HG02571 (cell line): Measurements from ENCODE around the gene IKBKG.
"Not testable (repeated sequence)": the region's sequence is repeated elsewhere in the genome, so short reads cannot be mapped to it uniquely, and the experiment has no call there.

Experiments used
- ATAC-seq: cut with Tn5 transposase; IDR thresholded peaks from one replicate; pipeline ENCODE4 v1.9.1; 2021; ENCODE audit warnings: mild to moderate bottlenecking, moderate library complexity; ENCODE audit not compliant: unreplicated experiment

IKBKG gene

GRCh38 chrX:154552112-154552806 is 4.8 kb downstream of the IKBKG start:
- not testable (repeated sequence) for ATAC-seq

DNA sequence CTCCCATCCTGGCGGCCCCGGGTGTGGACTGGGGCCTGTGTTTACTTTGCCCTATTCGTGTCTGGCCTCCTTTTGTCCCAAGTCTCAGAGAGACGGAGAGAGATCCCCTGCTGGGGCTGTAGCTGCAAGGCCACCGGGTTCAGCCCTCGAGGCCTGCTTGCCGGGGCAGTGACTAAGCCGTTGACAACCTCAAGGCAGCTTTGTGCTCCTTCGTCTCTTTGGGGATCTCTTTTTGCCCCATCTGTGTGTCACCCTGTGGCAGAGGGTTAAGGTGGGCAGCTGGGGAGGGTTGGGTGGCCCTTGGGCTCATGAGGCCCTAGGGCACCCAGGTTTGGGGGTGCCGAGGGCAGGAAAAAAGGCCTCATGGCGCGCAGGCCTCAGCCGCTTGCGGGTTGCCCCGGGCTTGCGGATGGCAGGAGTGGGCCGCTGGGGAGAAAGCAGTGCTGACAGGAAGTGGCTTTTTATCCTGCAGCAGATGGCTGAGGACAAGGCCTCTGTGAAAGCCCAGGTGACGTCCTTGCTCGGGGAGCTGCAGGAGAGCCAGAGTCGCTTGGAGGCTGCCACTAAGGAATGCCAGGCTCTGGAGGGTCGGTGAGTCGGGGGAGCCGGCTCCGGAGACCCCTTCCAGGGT is 10.8 kb downstream of the IKBKG start:
- ATAC-seq: not testable (repeated sequence)

DNA sequence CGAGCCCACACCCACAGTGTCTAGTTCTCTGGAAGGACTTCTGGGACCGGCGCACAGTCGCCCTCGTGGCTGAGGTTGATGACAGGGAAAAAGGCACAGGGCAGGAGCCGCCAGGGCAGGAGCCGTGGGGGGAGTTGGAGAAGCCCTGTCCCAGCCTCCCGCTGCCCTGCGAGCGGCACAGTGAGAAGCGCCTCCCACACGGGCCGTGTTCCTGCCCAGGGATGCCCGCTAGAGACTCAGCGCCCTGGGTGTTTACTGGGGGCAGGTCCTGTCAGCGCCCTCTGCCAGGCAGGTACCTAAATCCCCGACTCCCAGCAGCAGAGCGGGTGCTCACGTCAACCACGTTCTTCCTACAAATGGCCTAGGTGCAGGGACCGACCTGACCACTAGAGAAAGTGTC is 11.5 kb downstream of the IKBKG start:
- not testable (repeated sequence) for ATAC-seq

DNA sequence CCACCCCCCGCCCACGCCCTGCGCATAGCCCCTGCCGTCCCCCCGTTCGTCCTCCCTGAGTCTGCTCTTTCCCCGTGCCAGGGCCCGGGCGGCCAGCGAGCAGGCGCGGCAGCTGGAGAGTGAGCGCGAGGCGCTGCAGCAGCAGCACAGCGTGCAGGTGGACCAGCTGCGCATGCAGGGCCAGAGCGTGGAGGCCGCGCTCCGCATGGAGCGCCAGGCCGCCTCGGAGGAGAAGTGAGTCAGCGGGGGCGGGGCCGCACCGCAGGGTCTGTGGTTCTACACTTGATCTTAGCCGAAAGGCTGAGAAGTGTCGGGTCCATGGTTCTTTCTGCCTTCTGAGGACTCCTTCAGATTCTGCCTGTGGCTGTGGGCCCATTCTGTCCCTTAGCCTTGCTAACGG is 12.9 kb downstream of the IKBKG start:
- ATAC-seq: not testable (repeated sequence)

DNA sequence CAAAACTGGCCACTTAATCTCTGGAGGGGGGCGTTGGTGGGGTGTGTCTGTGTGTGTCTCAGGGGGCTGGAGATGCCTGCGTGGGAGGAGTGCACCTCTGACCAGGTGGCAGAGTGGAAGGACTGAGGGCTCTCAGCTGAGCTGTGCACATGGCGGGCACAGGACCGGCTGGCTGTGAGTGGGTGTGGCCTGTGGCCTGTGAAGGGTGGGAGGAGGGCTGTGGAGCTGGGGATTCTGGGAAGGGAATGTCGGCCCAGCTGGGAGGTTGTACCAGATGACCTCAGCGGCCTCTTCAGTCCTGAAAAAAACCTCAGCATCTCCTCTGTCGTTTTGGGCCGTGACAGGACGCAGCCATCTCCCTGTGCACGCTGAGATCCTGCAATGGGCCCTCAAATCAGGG is 14.9 kb downstream of the IKBKG start:
- ATAC-seq: not testable (repeated sequence)

- ATAC-seq: not testable (repeated sequence)
These were observed 22.9 kb downstream of the IKBKG start for GRCh38 chrX:154570361-154570760.

GRCh38 chrX:154573061-154573460 is 25.6 kb downstream of the IKBKG start:
- not testable (repeated sequence) for ATAC-seq

DNA sequence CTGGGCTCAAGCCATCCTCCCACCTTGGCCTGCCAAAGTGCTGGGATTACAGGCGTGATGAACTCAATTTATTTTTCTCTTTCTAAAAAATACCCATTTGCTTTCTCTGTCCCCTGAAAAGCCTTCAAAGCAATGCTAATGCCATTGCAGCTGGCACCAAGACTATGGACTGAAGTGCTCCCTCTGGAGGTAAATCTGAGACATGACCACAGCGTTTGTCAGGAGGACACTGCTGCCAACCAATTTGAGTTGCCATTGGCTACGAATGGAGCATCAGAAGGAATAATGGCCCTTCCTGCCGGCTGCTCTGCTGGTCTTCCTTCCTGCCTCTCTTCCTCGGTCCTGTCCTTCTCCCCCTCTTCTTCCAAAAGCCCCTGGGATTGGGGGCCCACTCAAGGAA is 27.7 kb downstream of the IKBKG start:
- not testable (repeated sequence) for ATAC-seq

- ATAC-seq: not testable (repeated sequence)
These were observed 35.6 kb downstream of the IKBKG start for GRCh38 chrX:154582994-154583393.

DNA sequence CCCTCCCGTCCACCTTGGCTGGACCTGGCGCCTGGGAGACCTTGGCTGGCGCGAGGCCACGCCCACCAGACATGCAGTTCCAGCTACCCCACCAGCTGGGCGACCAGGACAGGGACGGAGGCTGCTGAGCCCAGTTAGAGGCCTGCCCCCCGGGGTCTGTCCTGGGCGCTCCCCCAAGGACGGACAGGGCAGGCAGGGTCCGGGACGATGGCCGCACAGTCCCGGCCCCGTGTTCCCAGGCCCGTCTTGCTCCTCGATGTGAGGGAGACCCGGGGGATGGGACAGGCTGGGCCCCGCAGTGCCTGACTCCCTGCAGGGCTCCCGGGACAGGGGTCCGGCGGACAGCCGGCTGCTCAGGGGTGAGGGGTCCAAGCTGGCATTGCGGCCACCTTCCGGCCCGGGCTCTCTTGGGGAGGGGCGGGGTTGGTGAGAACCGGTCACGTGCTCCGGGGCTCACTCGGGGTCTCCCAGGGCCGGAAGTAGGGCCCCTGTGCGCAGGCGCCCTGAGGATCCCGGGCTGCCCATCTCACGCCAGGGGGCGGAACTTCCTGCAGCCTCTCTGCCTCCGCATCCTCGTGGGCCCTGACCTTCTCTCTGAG is 37.3 kb downstream of the IKBKG start, which contains the start of gene CTAG1A:
TSS of gene CTAG1A (plus strand) at position 549 of the 599 bp plus-strand sequence. CDS start 74 bp downstream, outside the sequence.
- ATAC-seq: not testable (repeated sequence)

- ATAC-seq: not testable (repeated sequence)
These were observed 43.0 kb downstream of the IKBKG start for GRCh38 chrX:154590415-154590814.

DNA sequence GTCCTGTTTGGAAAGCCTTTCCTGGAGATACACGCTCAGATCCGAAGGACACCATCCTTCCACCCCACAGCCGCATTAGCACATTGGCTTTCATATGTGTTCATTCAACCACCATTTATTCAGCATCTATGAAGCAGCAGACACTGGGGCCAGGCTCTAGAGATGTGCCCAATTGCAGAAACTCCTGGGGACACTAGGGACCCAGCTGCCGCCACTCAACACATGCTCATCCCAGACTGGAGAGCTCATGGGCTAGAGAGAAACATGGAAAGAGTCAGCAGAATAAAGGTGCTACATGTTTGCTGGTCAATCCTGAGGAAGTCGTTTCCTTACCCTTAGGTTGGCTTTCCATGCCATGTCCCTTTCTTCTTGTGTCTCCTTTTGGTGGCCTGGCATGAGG is 45.1 kb downstream of the IKBKG start:
- no peak for ATAC-seq

DNA sequence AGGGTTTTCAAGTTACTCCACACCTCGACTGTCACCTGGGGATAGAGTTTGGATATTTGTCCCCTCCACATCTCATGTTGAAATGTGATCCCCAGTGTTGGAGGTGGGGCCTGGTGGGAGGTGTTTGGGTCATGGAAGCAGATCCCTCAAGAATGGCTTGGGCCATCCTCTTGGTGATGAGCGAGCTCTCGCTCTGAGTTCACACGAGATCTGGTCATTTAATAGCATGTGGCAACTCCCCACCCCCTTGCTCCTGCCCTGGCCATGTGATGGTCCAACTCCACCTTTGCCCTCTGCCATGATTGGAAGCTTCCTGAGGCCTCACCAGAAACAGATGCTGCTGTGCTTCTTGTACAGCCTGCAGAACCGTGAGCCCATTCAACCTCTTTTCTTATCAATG is 45.8 kb downstream of the IKBKG start:
- no peak for ATAC-seq

DNA sequence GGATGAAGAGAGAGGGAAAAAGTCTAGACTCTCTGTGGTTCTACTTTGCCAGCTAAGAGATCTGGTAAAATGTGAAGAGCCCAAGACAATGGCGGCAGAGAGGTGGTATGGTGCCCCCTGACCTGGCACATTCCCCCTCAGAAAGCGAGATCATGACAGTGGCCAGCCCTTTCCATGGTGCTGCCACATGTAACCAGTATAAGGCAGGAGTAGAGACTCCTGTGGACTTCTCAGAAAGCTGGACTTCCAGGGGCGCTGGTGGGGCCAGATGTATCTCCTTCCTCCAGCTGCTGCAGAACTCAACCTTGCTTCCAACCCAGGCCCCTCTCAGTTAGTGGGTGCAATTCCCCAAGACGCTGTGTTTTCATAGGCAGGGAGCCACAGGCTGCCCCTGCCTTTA is 47.1 kb downstream of the IKBKG start:
- no peak for ATAC-seq

DNA sequence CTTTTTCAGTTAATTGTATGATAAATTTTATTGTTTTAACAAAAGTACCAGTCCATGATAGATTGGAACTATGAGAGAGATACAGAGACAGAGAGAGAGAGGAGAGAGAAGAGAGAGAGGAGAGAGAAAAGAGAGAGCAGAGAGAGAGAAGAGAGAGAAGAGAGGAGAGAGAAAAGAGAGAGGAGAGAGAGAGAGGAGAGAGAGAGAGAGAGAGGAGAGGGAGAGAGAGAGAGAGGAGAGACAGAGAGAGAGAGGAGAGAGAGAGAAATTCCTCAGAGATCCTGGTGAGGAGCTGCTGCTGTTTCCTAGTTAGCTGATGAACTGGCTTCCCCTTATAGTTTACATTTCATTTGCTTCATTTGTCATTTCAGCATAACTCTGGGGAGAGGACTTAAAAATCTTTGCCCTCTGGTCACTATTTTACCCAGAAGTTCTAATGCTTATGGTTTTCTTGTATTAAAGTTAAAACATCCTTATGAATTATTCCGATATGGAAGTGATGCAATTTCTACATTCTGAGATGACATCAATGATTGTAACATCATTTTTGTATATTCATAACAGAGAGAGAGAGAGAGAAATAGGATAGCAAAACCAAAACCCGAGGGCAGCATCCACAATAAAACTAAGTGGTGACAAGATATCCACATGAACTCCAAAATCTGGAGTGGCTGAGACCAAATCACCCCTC is 48.3 kb downstream of the IKBKG start:
- no peak for ATAC-seq

GRCh38 chrX:154596290-154596929 is 49.0 kb downstream of the IKBKG start:
- ATAC-seq: no peak

- ATAC-seq: no peak
These were observed 49.8 kb downstream of the IKBKG start for GRCh38 chrX:154597221-154597620.

DNA sequence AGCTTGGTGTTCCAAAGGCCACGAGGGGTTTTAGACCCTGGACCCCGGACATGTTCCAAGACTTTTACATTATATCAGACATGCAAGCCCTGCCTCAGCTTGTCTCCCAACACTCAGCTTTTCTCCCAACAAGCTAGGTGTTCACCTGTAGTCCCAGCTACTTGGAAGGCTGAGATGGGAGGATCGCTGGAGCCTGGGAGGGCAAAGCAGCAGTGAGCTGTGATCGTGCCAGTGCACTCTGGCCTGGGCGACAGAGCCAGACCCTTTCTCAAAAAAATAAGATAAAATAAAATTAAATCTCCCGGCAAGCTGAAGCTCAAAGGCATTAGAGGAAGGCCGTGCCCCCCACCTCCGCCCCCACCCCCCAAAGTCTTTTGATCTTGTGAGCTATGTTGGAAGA is 51.2 kb downstream of the IKBKG start:
- ATAC-seq: no peak

GRCh38 chrX:154599531-154599930 is 52.1 kb downstream of the IKBKG start:
- no peak for ATAC-seq

DNA sequence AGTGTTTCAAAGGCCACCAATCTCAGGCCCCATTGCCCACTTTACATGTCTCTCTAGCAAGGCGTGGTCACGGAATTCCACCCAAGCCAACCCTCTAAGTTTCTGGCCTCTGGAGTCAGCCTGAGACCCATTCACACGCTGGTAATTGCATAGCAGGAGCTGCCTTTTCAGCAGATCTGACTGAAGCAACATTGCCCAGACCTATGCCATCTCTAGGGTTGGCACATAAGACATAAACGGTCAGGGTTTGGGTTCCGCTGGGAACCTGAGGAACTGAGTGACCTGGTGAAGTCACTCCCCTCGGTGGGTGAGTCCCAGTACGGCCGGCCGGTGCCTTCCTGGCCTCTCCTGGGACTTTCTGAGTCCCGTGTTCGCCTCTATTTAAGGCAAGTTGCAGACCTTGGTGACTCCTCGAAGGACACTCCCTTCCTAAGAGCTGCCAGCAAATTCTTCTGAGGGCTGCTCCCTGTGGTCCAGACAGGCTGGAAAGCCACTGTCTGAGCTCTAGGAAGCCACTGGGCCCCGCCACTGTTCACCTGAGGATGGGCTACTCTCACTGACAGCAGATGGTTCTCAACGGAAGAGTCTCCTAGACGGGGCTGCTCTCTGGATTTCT is 53.4 kb downstream of the IKBKG start:
- ATAC-seq: no peak

DNA sequence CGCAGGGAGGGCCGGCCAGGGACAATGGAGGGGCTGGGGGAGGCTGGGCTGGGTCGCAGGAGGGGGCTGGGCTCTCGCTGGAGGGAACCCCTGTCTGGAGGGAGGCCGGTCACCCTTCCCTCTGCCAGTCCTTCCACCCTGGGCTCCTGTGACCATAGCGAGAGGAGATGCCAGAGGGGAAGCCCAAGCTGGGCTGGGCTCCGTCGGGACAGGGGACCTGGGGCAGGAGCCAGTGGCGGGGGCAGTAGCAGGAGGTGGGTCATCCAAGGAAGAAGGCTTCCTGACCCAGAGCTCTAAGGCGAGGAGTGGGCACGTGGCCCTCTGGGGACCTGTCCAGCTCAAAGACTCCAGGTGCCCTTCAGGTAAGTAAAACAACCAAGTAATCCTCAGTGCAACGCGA is 54.8 kb downstream of the IKBKG start:
- no peak for ATAC-seq
